Neuronal stem cell (in vitro differentiated cells): Measurements from ENCODE around the gene VMP1.

Experiments used
- DNase-seq: peaks from one replicate; pipeline ENCODE4 v3.0.0-alpha.2; 2013; ENCODE audit warnings: low spot score
- H2AFZ ChIP-seq: one replicate; pipeline ENCODE4 v1.6.1; 2013; ENCODE audit warnings: mild to moderate bottlenecking, low read length, inconsistent platforms
- H2AK5ac ChIP-seq: 2 replicates; pipeline ENCODE4 v1.6.1; 2013; ENCODE audit warnings: low read depth, mild to moderate bottlenecking, inconsistent platforms, low read length, moderate library complexity, mixed read lengths
- H2BK120ac ChIP-seq: 2 replicates; pipeline ENCODE4 v1.6.1; 2013; ENCODE audit warnings: low read depth, mild to moderate bottlenecking, inconsistent platforms, low read length, moderate library complexity, mixed read lengths
- H2BK12ac ChIP-seq: one replicate; pipeline ENCODE4 v1.6.1; 2013; ENCODE audit warnings: low read length, inconsistent platforms
- H2BK15ac ChIP-seq: 2 replicates; pipeline ENCODE4 v1.6.1; 2013; ENCODE audit warnings: mild to moderate bottlenecking, low read length, inconsistent platforms, mixed read lengths
- H2BK5ac ChIP-seq: one replicate; pipeline ENCODE4 v1.6.1; 2013; ENCODE audit warnings: inconsistent platforms, mild to moderate bottlenecking, low read length, moderate library complexity
- H3K14ac ChIP-seq: one replicate; pipeline ENCODE4 v1.6.1; 2013; ENCODE audit warnings: low read length, inconsistent platforms
- H3K18ac ChIP-seq: 2 replicates; pipeline ENCODE4 v1.6.1; 2013; ENCODE audit warnings: low read length, inconsistent platforms
- H3K23ac ChIP-seq: 2 replicates; pipeline ENCODE4 v1.6.1; 2013; ENCODE audit warnings: low read depth, mild to moderate bottlenecking, mixed read lengths, low read length, inconsistent platforms; ENCODE audit not compliant: poor library complexity
- H3K27ac ChIP-seq: replicated peaks from 3 replicates; pipeline ENCODE4 v1.5.1; 2013; ENCODE audit warnings: low read length, inconsistent platforms
- H3K27me3 ChIP-seq, 3 experiments: 2 replicates each; pipeline ENCODE4 v1.6.1; 2013; ENCODE audit warnings: low read length in 3 of 3, mild to moderate bottlenecking in 2 of 3, inconsistent platforms in 1 of 3, low read depth in 1 of 3, mixed read lengths in 1 of 3, moderate library complexity in 1 of 3; ENCODE audit not compliant: control insufficient read depth in 3 of 3, insufficient read depth in 3 of 3
- H3K36me3 ChIP-seq, 2 donors: replicated peaks in 1 of 2; 2 replicates each; pipeline ENCODE4 v1.6.1; 2013; ENCODE audit warnings: low read length in 2 of 2; ENCODE audit not compliant: control insufficient read depth in 2 of 2, insufficient read depth in 2 of 2
- H3K4ac ChIP-seq: 2 replicates; pipeline ENCODE4 v1.6.1; 2013; ENCODE audit warnings: inconsistent platforms, mild to moderate bottlenecking, low read length, moderate library complexity
- H3K4me1 ChIP-seq, 2 donors: 1 replicate in 1 of 2; 2 replicates in 1 of 2; pipeline ENCODE4 v1.6.1; 2013; ENCODE audit warnings: low read length in 2 of 2, low read depth in 1 of 2; ENCODE audit not compliant: control insufficient read depth in 2 of 2, insufficient read depth in 1 of 2
- H3K4me2 ChIP-seq: one replicate; pipeline ENCODE4 v1.6.1; 2013; ENCODE audit warnings: mild to moderate bottlenecking, low read length, inconsistent platforms; ENCODE audit not compliant: insufficient read depth, poor library complexity, severe bottlenecking
- H3K4me3 ChIP-seq, 2 donors: 2 replicates each; pipeline ENCODE4 v1.5.1; 2013; ENCODE audit warnings: low read length in 2 of 2, mild to moderate bottlenecking in 2 of 2, inconsistent platforms in 1 of 2, moderate library complexity in 1 of 2
- H3K79me1 ChIP-seq: one replicate; pipeline ENCODE4 v1.6.1; 2013; ENCODE audit warnings: low read depth, mild to moderate bottlenecking, inconsistent platforms, low read length, moderate library complexity
- H3K9ac ChIP-seq: one replicate; pipeline ENCODE4 v1.6.1; 2013; ENCODE audit warnings: mild to moderate bottlenecking, low read depth, low read length, inconsistent platforms; ENCODE audit not compliant: poor library complexity
- H3K9me3 ChIP-seq, 2 donors: replicated peaks in 1 of 2; 2 replicates each; pipeline versions ENCODE3 to v1.6.1; 2013; ENCODE audit warnings: low read length in 2 of 2, mild to moderate bottlenecking in 2 of 2, inconsistent platforms in 1 of 2, low read depth in 1 of 2, mixed read lengths in 1 of 2, moderate library complexity in 1 of 2; ENCODE audit not compliant: control insufficient read depth in 2 of 2, insufficient read depth in 1 of 2
- H4K8ac ChIP-seq: one replicate; pipeline ENCODE4 v1.6.1; 2013; ENCODE audit warnings: low read depth, mild to moderate bottlenecking, inconsistent platforms, low read length, moderate library complexity
- H4K91ac ChIP-seq: one replicate; pipeline ENCODE4 v1.6.1; 2013; ENCODE audit warnings: low read length, low read depth, mild to moderate bottlenecking, inconsistent platforms; ENCODE audit not compliant: poor library complexity
- WGBS, 2 donors: extraction: QIAGEN DNeasy Blood & Tissue Kit; methylation state at CpG; one replicate each; pipeline ENCODE4 v1.1.7; 2013; ENCODE audit warnings: missing lambda C conversion rate in 2 of 2, mixed read lengths in 1 of 2; ENCODE audit not compliant: insufficient read length in 2 of 2, insufficient replicate concordance in 1 of 2; ENCODE audit errors: extremely low coverage in 2 of 2; 5-methylcytosine and 5-hydroxymethylcytosine counted together

The VMP1 gene

GRCh38 chr17:59838052-59838916 is 130.8 kb downstream of the VMP1 start:
- no peak overlapping the region for H2BK15ac ChIP-seq
- H4K91ac ChIP-seq = no peak overlapping the region
- H3K27ac ChIP-seq = no peak overlapping the region
- H3K23ac ChIP-seq = no peak overlapping the region
- no peak overlapping the region for H3K4ac ChIP-seq
- peak overlapping the region; percentile 75 to 86 for H3K4me3 ChIP-seq
- H3K4me2 ChIP-seq = peak overlapping the region; percentile 44
- no peak overlapping the region for H4K8ac ChIP-seq
- no peak overlapping the region for H2BK120ac ChIP-seq
- no peak overlapping the region for H2BK12ac ChIP-seq
- peaks cover 3 to 5% of the 10 kb centered on the region in 2 donors for H3K4me1 ChIP-seq
- H3K79me1 ChIP-seq = no peaks in the 10 kb centered on the region
- no peak overlapping the region for H3K14ac ChIP-seq
- WGBS, 2 donors = no CpG with 5 or more reads among the region's 8 CpGs
- peaks cover 0 to 40% of the 10 kb centered on the region in 2 donors for H3K36me3 ChIP-seq
- no peak overlapping the region for H2AFZ ChIP-seq
- no peaks in the 10 kb centered on the region for H3K9me3 ChIP-seq
- DNase-seq = no peak
- H3K9ac ChIP-seq = no peak overlapping the region
- H3K27me3 ChIP-seq = no peaks in the 10 kb centered on the region
- no peak overlapping the region for H2AK5ac ChIP-seq
- no peak overlapping the region for H3K18ac ChIP-seq
- no peak overlapping the region for H2BK5ac ChIP-seq

GRCh38 chr17:59839651-59840328 is 132.3 kb downstream of the VMP1 start:
- Histone ChIP-seq H2BK15ac (no peak overlapping the region), H4K91ac (no peak overlapping the region), H3K23ac (no peak overlapping the region), H3K4me2 (no peak overlapping the region), H3K9me3 (no peaks in the 10 kb centered on the region), H2BK5ac (no peak overlapping the region), H3K4ac (no peak overlapping the region), H3K4me1 (peaks cover 3 to 5% of the 10 kb centered on the region in 2 donors), H2AK5ac (no peak overlapping the region), H3K4me3 (peak overlapping the region; percentile 41 to 86), H3K18ac (no peak overlapping the region), H3K9ac (no peak overlapping the region), H4K8ac (no peak overlapping the region), H3K14ac (no peak overlapping the region), H3K27me3 (no peaks in the 10 kb centered on the region), H3K27ac (no peak overlapping the region), H3K79me1 (no peaks in the 10 kb centered on the region), H3K36me3 (peaks cover 0 to 40% of the 10 kb centered on the region in 2 donors), H2BK120ac (no peak overlapping the region), H2AFZ (no peak overlapping the region), H2BK12ac (no peak overlapping the region)
- WGBS, 2 donors = no CpG with 5 or more reads among the region's 6 CpGs
- DNase-seq = no peak

- H4K8ac ChIP-seq = no peak overlapping the region
- peak overlapping the region in 1 of 2 donors; percentile 86 for H3K4me3 ChIP-seq
- no peak overlapping the region for H3K14ac ChIP-seq
- H3K36me3 ChIP-seq = peaks cover 0 to 40% of the 10 kb centered on the region in 2 donors
- H2AK5ac ChIP-seq = no peak overlapping the region
- H3K23ac ChIP-seq = no peak overlapping the region
- H3K27ac ChIP-seq = no peak overlapping the region
- no peak overlapping the region for H3K4ac ChIP-seq
- no peak overlapping the region for H4K91ac ChIP-seq
- H3K79me1 ChIP-seq = no peaks in the 10 kb centered on the region
- H2AFZ ChIP-seq = no peak overlapping the region
- peaks cover 5% of the 10 kb centered on the region in 2 donors for H3K4me1 ChIP-seq
- H3K4me2 ChIP-seq = no peak overlapping the region
- no peaks in the 10 kb centered on the region for H3K9me3 ChIP-seq
- H3K27me3 ChIP-seq = no peaks in the 10 kb centered on the region
- DNase-seq = no peak
- H2BK12ac ChIP-seq = no peak overlapping the region
- no peak overlapping the region for H3K18ac ChIP-seq
- H3K9ac ChIP-seq = no peak overlapping the region
- no peak overlapping the region for H2BK15ac ChIP-seq
- H2BK5ac ChIP-seq = no peak overlapping the region
- H2BK120ac ChIP-seq = no peak overlapping the region
- no CpG with 5 or more reads among the region's 4 CpGs for WGBS, 2 donors
These were observed 133.1 kb downstream of the VMP1 start for GRCh38 chr17:59840329-59841090.
